ENCODE measurements around the gene HSPG2.
"Not testable (repeated sequence)": the region's sequence is repeated elsewhere in the genome, so short reads cannot be mapped to it uniquely, and the experiment has no call there.

Gene HSPG2

DNA sequence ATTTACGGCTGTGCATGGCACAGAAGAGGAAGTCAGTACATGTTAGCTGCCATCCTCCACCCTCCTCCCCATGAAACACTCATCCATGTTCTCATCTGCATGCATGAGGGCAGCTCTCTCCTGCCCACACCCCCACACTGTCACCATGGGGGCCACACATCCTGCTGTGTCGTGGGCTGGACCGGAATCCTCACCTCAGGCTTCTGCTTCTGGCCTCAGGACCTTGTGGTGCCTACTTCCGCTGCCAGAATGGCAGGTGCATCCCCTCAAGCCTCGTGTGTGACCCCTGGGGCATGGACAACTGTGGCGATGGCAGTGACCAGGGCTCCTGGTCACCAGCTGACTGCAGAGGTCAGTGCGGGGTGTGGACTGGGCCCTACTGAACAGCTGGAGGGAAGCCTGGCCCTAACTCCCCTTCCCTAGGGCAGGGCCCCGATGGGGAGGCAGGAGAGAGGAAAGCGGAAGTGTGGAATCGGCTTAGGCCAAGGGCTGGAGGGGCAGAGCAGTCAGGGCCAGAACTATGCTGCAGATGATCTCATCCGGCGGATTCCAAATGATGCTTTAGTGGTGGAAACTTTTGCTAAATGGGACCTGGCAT lies 121.3 kb downstream of the HSPG2 start:
- ATAC-seq (replicated peaks; ENCODE audit: extremely low read depth, poor library complexity, severe bottlenecking): no peak
- no peak overlapping the region for H3K27ac Mint-ChIP-seq (ENCODE audit: low read depth)
- H3K4me3 Mint-ChIP-seq: no peak overlapping the region

DNA sequence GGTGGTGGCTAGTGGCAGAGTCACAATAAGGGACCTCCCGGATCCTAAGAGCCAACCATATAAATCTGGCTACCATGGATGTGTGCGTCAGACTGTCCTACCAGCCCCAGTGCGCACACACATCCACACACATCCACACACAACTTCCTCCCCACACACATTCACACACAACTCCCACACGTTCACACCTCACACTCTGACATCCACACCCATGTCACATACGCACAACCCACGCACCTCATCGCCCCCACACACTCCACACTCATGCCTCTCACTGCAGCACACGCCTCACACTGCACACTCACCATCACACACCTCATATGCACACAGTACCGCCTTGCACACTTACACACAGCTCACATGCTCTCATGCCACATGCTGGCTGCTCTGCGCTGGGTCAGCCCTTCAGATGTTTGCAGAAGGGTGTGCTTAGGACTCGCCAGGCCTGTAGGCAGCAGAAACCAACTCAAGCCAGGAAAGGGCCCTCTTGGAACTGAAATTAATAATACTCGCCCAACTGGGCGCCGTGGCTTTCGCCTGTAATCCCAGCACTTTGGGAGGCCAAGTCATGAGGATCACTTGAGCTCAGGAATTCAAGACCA lies 122.0 kb downstream of the HSPG2 start:
- Mint-ChIP-seq H3K27ac (ENCODE audit: low read depth) (no peak overlapping the region), H3K36me3 (ENCODE audit: insufficient read depth) (no peaks in the 10 kb centered on the region), H3K4me3 (peak overlapping the region; percentile 1), H3K9me3 (no peaks in the 10 kb centered on the region), H3K4me1 (no peaks in the 10 kb centered on the region), H3K27me3 (peaks cover 30% of the 10 kb centered on the region)
- ATAC-seq (replicated peaks; ENCODE audit: extremely low read depth, poor library complexity, severe bottlenecking) (no peak), DNase-seq (ENCODE audit: low spot score in 2 of 2) (no peak)

More for the DNA sequence above, 121.3 kb downstream of the HSPG2 start:
- Mint-ChIP-seq H3K27me3 (peaks cover 30% of the 10 kb centered on the region), H3K9me3 (no peaks in the 10 kb centered on the region), H3K4me1 (no peaks in the 10 kb centered on the region), H3K36me3 (ENCODE audit: insufficient read depth) (no peaks in the 10 kb centered on the region)
- DNase-seq (ENCODE audit: low spot score in 2 of 2): no peak

DNA sequence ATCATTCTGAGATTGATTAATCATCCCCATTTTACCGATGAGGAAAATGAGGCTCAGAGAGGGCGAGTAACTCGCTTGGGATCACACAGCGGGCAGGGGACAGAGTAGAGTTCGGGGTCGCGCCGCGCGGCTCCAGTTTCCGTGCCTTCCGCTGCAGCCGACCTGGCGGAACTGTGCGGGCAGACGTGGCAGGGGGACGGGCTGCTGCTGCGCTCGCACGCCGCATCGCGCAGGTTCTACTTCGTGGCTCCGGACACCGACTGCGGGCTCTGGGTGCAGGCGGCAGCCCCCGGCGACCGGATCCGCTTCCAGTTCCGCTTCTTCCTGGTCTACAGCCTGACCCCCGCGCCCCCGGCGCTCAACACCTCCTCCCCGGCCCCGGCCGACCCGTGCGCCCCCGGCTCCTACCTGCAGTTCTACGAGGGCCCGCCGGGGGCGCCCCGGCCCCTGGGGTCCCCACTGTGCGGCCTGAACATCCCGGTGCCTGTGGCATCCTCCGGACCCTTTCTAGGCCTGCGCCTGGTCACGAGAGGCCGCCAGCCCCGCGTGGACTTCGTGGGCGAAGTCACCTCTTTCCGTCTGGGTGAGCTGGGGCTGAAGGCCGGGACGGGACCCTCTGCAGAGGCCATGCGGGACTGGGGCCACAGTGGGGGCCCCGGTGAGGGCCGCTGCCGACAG lies 122.7 kb downstream of the HSPG2 start:
- no peaks in the 10 kb centered on the region for H3K9me3 Mint-ChIP-seq
- ATAC-seq (replicated peaks; ENCODE audit: extremely low read depth, poor library complexity, severe bottlenecking): no peak
- H3K4me1 Mint-ChIP-seq: no peaks in the 10 kb centered on the region
- no peak for DNase-seq (ENCODE audit: low spot score in 2 of 2)
- no peak overlapping the region for H3K4me3 Mint-ChIP-seq
- no peaks in the 10 kb centered on the region for H3K36me3 Mint-ChIP-seq (ENCODE audit: insufficient read depth)
- H3K27ac Mint-ChIP-seq (ENCODE audit: low read depth): no peak overlapping the region
- H3K27me3 Mint-ChIP-seq: peaks cover 30% of the 10 kb centered on the region

DNA sequence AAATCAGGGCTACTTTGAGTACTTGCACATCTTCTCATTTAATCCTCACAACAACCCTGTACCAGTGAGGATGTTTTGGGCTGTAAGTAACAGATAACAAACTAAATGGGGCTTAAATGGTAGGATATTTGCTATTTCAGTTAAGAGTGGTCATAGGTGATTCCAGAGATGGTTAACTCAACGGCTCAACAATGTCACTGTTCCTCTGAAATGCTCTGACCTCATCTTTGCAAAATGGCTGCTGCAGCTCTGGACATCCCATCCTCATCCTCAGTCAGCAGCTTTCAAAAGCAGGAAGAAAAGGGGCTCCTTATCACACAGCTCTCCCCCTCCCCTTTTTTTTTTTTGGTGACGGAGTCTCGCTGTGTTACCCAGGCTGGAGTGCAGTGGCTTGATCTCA lies 123.6 kb downstream of the HSPG2 start:
- H3K27me3 Mint-ChIP-seq: peaks cover 30% of the 10 kb centered on the region
- ATAC-seq (replicated peaks; ENCODE audit: extremely low read depth, poor library complexity, severe bottlenecking): no peak
- no peaks in the 10 kb centered on the region for H3K9me3 Mint-ChIP-seq
- H3K4me1 Mint-ChIP-seq: no peaks in the 10 kb centered on the region
- DNase-seq (ENCODE audit: low spot score in 2 of 2): no peak
- H3K4me3 Mint-ChIP-seq: no peak overlapping the region
- H3K27ac Mint-ChIP-seq (ENCODE audit: low read depth): no peak overlapping the region
- H3K36me3 Mint-ChIP-seq (ENCODE audit: insufficient read depth): no peaks in the 10 kb centered on the region

DNA sequence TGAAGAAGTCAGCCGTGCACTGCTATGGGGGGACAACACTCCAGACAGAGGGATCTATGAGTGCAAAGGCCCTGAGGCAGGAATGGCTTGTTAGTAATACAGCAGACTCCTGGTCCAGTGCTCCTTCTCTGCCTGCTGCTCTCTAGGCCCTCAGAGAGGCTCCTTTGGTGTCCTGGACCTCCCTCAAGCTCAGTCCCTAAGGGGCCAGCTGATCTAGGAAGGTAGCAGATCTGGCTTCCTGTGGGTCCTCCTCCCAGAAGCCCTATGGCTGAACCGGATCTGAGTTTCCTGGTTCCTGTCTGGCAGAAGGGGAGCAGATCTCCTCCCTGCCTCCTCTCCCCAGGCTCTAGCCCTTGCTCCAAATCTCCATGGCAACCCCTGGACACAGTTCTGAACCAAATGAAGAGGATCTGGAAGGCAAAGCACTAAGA lies 125.2 kb downstream of the HSPG2 start, which contains the start of gene LDLRAD2:
TSS of gene LDLRAD2 (plus strand) at position 391 of the 431 bp plus-strand sequence. CDS start 187 bp downstream, outside the sequence.
- DNase-seq (ENCODE audit: low spot score in 2 of 2) (no peak), ATAC-seq (replicated peaks; ENCODE audit: extremely low read depth, poor library complexity, severe bottlenecking) (no peak)
- Mint-ChIP-seq H3K27ac (ENCODE audit: low read depth) (no peak within 1 kb of the TSS), H3K36me3 (ENCODE audit: insufficient read depth) (no peaks in the 10 kb centered on the region), H3K27me3 (peaks cover 30% of the 10 kb centered on the region), H3K4me1 (no peaks in the 10 kb centered on the region), H3K4me3 (no peak within 1 kb of the TSS), H3K9me3 (no peaks in the 10 kb centered on the region)

DNA sequence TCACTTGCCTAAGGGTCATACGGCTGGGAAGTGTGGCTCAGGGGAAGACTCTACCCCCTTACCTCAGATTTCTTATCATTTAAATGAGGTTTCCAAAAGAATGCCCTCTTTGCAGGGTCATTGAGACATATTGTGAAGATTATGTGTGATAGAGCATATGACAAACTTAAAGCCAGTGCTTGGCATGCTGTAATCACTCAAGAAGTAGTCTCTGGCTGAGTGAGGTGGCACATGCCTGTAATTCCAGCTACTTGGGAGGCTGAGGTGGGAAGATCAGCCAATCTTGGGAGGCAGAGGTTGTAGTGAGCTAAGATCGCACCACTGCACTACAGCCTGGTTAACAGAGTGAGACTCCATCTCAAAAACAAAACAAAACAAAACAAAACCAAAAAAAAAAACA lies 132.6 kb downstream of the HSPG2 start:
- DNase-seq (ENCODE audit: low spot score in 2 of 2) (no peak), ATAC-seq (replicated peaks; ENCODE audit: extremely low read depth, poor library complexity, severe bottlenecking) (no peak)
- no peak overlapping the region for H3K4me3 Mint-ChIP-seq

DNA sequence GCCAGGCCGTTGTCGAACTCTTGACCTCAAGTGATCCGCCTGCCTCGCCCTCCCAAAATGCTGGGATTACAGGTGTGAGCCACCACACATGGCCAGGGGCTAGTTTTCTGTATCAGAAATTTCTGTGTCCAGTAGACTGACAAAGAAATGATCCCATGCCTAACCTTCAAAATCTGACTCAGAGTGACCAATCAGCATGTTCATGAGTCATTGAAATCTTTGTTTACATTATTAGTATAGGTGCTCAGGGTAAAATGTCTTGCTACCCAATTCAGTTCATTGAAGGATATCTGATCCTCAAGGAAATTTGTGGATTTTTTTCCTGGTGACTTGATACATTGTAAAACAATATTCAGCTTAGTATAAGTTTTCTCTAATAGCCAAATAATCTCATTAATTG lies 136.0 kb downstream of the HSPG2 start:
- DNase-seq (ENCODE audit: low spot score in 2 of 2): no peak
- no peaks in the 10 kb centered on the region for H3K9me3 Mint-ChIP-seq
- no peaks in the 10 kb centered on the region for H3K4me1 Mint-ChIP-seq
- no peak overlapping the region for H3K27ac Mint-ChIP-seq (ENCODE audit: low read depth)
- H3K36me3 Mint-ChIP-seq (ENCODE audit: insufficient read depth): no peaks in the 10 kb centered on the region
- no peak overlapping the region for H3K4me3 Mint-ChIP-seq
- ATAC-seq (replicated peaks; ENCODE audit: extremely low read depth, poor library complexity, severe bottlenecking): no peak
- peaks cover 29% of the 10 kb centered on the region for H3K27me3 Mint-ChIP-seq

More for the DNA sequence above, 132.6 kb downstream of the HSPG2 start:
- Mint-ChIP-seq H3K9me3 (no peaks in the 10 kb centered on the region), H3K36me3 (ENCODE audit: insufficient read depth) (no peaks in the 10 kb centered on the region), H3K27me3 (peaks cover 36% of the 10 kb centered on the region), H3K4me1 (no peaks in the 10 kb centered on the region), H3K27ac (ENCODE audit: low read depth) (no peak overlapping the region)

DNA sequence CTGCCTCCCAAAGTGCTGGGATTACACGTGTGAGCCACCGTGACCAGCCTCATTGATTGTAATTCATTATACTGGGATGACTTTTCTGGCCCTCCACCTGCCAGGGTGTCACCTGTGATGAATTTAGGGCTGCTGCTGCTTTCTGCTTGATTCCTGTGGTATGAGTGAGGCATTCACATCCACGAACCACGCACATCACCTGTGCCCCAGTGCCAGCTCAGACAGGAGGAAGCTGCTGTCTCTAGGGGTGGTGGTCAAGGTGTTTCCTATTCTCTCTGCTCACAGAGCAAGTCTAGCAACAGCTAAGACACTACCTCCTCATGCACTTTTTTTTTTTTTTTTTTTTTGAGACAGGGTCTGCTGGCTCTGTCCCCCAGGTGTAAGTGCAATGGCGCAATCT lies 137.4 kb downstream of the HSPG2 start:
- DNase-seq (ENCODE audit: low spot score in 2 of 2): no peak
- ATAC-seq (replicated peaks; ENCODE audit: extremely low read depth, poor library complexity, severe bottlenecking): no peak
- Mint-ChIP-seq H3K4me1 (no peaks in the 10 kb centered on the region), H3K27me3 (peaks cover 28% of the 10 kb centered on the region), H3K9me3 (no peaks in the 10 kb centered on the region), H3K4me3 (no peak overlapping the region), H3K36me3 (ENCODE audit: insufficient read depth) (no peaks in the 10 kb centered on the region), H3K27ac (ENCODE audit: low read depth) (no peak overlapping the region)

DNA sequence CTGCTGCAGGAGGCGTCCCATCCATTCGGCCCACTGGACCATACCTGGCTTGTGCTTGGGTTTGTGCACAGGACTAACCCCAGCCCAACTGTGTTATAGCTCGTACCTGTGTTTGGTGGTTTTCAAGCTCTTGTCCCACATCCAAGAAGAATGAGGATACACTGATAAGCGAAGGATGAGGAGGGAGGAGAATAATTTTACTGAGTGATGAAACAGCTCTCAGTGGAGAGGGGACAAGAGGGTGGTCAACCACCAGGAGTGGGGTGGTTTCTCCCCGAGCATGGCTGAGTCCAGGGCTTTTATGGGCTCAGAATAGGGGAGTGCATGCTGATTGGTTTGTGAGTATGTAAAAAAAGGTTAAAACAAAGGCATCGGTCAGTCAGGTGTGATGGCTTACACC lies 142.0 kb downstream of the HSPG2 start:
- Mint-ChIP-seq H3K27ac (ENCODE audit: low read depth) (no peak overlapping the region), H3K36me3 (ENCODE audit: insufficient read depth) (peaks cover 2% of the 10 kb centered on the region), H3K9me3 (no peaks in the 10 kb centered on the region), H3K27me3 (no peaks in the 10 kb centered on the region), H3K4me1 (peaks cover 5% of the 10 kb centered on the region), H3K4me3 (no peak overlapping the region)
- no peak for ATAC-seq (replicated peaks; ENCODE audit: extremely low read depth, poor library complexity, severe bottlenecking)
- DNase-seq (ENCODE audit: low spot score in 2 of 2): no peak

DNA sequence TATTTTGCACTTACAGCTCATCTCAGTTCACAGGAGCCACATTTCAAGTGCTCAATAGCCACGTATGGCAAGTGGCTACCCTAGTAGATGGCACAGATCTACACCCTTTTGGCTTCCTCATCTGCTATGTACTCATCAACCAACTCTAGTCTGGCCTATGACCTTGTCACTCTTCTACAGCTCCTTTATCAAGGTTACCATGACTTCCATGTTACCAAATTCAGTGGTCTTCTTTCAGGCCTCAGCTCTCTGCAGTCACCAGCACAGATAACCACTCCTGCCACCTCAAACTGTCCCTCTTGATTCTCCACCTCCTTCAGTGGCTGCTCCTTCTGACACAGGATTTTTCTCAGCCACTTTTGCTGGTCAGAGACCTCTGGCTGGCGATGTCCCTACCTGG lies 142.5 kb downstream of the HSPG2 start:
- peaks cover 5% of the 10 kb centered on the region for H3K4me1 Mint-ChIP-seq
- DNase-seq (ENCODE audit: low spot score in 2 of 2) (no peak), ATAC-seq (replicated peaks; ENCODE audit: extremely low read depth, poor library complexity, severe bottlenecking) (no peak)
- no peak overlapping the region for H3K4me3 Mint-ChIP-seq
- H3K36me3 Mint-ChIP-seq (ENCODE audit: insufficient read depth): peaks cover 2% of the 10 kb centered on the region
- H3K27me3 Mint-ChIP-seq: no peaks in the 10 kb centered on the region
- H3K27ac Mint-ChIP-seq (ENCODE audit: low read depth): no peak overlapping the region
- no peaks in the 10 kb centered on the region for H3K9me3 Mint-ChIP-seq

DNA sequence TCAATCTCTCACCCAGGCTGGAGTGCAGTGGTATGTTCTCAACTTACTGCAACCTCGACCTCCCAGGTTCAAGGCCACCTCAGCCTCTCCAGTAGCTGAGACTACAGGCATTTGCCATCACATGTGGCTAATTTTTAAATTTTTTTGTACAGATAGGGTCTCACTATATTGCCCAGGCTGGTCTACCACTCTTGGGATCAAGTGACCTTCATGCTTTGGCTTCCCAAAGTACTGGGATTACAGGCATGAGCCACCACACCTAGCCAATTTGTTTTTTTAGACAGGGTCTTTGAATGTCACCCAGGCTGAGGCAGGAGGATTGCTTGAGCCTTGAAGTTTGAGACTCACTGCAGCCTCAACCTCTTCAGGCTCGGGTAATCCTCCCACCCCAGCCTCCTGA lies 144.0 kb downstream of the HSPG2 start:
- peaks cover 5% of the 10 kb centered on the region for H3K4me1 Mint-ChIP-seq
- DNase-seq (ENCODE audit: low spot score in 2 of 2) (no peak), ATAC-seq (replicated peaks; ENCODE audit: extremely low read depth, poor library complexity, severe bottlenecking) (no peak)
- H3K9me3 Mint-ChIP-seq: no peaks in the 10 kb centered on the region
- H3K4me3 Mint-ChIP-seq: no peak overlapping the region
- no peak overlapping the region for H3K27ac Mint-ChIP-seq (ENCODE audit: low read depth)
- H3K36me3 Mint-ChIP-seq (ENCODE audit: insufficient read depth): peaks cover 2% of the 10 kb centered on the region
- H3K27me3 Mint-ChIP-seq: no peaks in the 10 kb centered on the region

DNA sequence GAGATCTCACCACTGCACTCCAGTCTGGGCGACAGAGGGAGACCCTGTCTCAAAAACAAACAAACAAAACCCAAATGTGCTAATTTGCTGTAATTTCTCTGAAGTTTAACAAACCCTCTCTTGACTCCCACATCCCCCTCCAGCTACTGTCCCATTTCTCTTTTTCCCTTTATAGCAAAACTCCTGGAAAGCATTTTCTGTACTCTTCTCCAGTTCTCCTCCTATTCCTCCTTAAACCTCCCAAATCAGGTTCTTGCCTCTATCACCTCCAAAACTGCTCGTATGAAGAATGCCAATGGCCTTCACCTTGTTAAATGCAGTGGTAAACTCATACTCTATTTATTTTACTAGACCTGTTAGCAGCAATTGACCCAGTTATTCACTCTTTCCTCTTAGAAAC lies 150.5 kb downstream of the HSPG2 start:
- no peaks in the 10 kb centered on the region for H3K27me3 Mint-ChIP-seq
- H3K4me3 Mint-ChIP-seq: no peak overlapping the region
- DNase-seq (ENCODE audit: low spot score in 2 of 2) (no peak), ATAC-seq (replicated peaks; ENCODE audit: extremely low read depth, poor library complexity, severe bottlenecking) (no peak)
- H3K27ac Mint-ChIP-seq (ENCODE audit: low read depth): no peak overlapping the region
- H3K9me3 Mint-ChIP-seq: no peaks in the 10 kb centered on the region
- peaks cover 18% of the 10 kb centered on the region for H3K36me3 Mint-ChIP-seq (ENCODE audit: insufficient read depth)
- peaks cover 12% of the 10 kb centered on the region for H3K4me1 Mint-ChIP-seq

DNA sequence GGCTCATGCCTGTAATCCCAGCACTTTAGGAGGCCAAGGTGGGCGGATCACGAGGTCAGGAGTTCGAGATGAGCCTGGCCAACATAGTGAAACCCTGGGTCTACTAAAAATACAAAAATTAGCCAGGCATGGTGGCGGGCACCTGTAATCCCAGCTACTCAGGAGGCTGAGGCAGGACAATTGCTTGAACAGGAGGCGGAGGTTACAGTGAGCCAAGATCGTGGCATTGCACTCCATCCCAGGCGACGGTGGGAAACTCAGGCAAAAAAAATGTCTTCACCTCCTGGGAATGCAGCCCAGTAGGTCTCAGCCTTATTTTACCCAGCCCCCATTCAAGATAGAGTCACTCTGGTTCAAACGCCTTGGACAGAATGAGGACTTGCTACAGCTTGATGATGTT lies 151.3 kb downstream of the HSPG2 start:
- H3K9me3 Mint-ChIP-seq; H3K27ac Mint-ChIP-seq (ENCODE audit: low read depth); H3K4me3 Mint-ChIP-seq; ATAC-seq (replicated peaks; ENCODE audit: extremely low read depth, poor library complexity, severe bottlenecking); DNase-seq (ENCODE audit: low spot score in 2 of 2); H3K27me3 Mint-ChIP-seq: not testable (repeated sequence)
- Mint-ChIP-seq H3K4me1 (peaks cover 10% of the 10 kb centered on the region), H3K36me3 (ENCODE audit: insufficient read depth) (peaks cover 19% of the 10 kb centered on the region)
